ENCODE data around the gene TICAM1.
"Not testable (repeated sequence)": the region's sequence is repeated elsewhere in the genome, so short reads cannot be mapped to it uniquely, and the experiment has no call there.

Gene TICAM1

DNA sequence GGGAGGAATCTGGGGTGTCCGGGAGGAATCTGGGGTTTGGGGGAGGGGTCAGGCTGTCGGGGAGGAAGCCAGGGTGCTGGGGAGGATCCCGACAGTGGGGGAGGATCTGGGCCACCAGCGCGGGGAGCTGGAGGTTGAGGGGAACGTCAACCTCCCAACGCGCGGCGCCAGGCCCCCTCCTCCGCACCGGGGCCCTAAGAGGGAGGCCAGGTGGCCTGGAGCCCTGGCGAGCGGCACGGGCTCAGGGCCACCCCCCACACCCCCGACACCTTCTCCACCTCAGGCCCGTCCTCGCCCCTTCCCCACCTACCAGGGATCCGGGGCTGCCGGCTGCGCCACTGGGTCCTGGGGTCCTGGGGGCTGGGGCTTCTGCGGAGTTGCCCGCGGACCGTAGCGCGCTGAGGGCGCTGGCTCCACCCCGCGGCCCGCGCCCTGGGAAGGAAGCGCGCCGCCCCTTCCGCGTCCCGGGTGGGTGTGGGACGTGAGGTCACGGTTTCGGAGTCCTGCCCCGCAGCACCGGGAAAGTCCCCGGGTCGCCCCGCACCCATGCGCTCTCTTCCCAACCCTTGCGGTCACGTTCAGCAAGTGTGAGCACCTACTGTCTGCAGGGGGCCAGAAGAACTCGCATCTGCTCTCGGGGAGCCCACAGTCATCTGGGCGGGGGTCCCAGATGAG lies at the start of gene TICAM1:
TICAM1 (minus strand) TSS at position 409 of the 675 bp plus-strand sequence. CDS start 13,335 bp downstream, outside the sequence.
- peak; percentile 33 to 64 (median 42) for DNase-seq

DNA sequence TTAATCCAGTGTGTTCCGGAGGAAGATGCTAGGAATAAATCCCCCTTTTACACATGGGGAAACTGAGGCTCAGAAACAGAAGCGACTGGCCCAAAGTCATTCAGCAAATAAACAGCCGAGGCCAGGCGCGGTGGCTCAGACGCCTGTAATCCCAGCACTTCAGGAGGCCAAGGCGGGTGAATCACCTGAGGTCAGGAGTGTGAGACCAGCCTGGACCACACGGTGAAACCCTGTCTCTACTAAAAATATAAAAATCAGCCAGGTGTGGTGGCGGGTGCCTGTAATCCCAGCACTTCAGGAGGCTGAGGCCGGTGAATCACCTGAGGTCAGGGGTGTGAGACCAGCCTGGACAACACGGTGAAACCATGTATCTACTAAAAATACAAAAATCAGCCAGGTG lies 47.5 kb upstream of the TICAM1 start:
- DNase-seq, result no peak

DNA sequence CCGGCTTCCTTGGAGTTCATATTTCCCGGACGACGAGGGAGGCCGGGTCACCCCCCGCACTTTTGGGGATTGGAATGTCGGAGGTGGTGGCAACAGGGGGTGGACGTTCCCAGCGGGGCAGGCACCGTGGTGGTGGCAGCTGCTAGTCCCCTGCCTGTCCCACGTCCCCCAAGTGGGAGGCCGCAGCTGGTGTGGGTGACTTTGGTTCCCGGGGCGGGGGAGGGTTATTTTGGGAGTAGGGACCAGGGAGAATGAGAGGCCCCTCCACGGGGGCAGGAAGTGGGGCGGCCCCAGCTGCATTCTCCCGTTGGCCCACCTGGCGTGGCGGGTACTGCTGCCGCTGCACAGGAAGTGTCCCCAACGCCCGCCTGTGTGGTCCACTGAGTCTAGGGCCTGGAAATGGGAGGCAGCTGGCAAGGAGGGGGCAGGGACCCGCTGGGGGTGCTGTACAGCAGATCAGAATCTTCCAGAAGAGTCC lies 47.0 kb upstream of the TICAM1 start:
- DNase-seq, result peak in 1 of 4 experiments; percentile 26

DNA sequence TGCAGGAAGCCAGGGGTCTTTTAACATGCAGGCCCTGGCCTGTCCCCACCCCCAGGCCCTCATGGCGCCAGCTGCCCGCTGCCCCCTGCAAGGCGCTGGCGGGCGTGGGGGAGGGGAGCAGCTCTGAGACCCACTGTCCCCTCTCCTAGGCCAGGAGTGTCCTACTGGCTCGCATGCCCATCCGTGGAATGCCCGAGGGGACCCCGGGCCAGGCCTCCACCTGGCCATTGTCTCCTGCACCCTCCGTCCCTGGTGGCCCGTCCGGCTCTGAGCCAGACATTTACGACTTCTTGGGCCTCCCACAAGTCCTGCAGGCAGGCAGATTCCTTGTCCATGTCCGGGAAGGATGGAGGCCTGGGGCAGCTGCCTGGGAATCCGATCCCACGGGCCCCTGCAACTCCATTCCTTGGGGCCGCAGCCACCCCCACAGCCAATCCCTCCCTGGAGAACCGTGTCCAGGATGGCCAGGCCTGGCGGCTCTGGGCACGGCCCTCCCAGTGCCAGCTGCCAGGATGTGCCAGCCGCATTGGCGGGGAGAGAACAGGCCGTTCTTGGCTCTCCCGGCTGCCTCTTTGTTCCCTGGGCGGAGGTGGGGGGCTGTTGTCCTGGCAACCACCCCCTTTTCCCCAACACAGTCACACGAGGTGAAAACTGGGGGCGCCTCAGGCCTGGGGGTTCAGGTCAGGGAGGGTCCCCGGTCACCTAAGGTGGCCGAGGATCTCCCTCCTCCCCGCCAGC lies 46.4 kb upstream of the TICAM1 start:
- no peak for DNase-seq

DNA sequence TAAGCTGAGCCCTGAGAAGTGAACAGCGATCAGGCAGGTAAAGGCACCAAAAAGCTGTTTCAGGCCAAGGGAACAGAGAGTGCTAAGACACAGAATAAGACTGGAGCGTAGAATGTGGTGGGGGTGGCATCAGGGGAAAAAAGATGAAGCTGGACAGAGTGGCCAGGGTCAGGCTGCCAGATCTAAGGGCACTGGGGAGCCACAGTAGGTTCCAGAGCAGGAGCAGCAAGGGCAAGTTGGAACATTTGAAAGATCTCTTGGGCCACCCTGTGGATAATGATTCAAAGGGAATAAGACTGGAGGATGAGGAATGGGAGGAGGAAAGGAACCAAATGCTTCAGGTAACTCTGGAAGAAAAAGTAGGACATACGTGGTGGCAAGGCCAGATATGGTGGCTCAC lies 42.4 kb upstream of the TICAM1 start:
- no peak for DNase-seq

DNA sequence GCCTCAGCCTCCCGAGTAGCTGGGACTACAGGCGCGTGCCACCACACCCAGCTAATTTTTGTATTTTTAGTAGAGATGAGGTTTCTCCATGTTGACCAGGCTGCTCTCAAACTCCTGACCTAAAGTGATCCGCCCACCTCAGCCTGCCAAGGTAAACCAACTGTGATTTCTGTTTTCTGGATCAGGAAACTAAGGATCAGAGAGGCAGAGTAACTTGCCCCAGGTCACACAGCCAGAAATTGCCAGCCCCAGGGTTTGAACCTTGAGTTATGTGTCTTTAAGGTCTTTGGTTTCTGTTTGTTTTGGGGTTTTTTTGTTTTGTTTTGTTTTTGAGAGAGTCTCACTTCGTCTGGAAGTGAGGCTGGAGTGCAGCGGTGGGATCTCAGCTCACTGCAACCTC lies 40.2 kb upstream of the TICAM1 start:
- DNase-seq, result no peak

DNA sequence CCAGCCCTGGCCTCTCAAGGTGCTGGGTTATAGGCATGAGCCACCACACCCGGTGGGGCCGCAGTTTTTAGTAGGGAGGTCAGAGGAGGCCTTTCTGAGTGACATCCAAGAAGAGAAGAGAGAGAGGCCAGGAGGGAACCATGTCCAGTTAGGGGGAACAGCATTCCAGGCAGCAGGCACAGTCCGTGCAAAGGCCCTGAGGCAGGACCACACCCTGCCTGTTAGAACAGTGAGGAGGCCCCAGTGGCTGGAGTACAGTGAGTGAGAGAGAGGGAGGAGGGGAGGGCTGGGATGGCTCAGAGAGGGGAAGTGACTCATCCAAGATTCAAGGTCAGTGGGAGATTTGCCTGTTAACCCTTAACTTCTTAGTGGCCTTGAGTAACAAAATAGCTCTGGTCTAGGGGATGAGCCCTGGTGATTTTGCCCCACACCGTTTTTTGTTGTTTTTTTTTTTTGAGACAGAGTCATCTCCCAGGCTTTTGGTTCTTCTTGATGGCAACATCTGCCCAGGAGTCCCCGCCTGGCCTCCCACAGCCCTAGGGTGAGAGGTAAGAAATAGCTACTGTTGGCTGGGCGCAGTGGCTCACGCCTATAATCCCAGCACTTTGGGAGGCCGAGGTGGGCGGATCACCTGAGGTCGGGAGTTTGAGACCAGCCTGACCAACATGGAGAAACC lies 38.7 kb upstream of the TICAM1 start:
- DNase-seq, result no peak

DNA sequence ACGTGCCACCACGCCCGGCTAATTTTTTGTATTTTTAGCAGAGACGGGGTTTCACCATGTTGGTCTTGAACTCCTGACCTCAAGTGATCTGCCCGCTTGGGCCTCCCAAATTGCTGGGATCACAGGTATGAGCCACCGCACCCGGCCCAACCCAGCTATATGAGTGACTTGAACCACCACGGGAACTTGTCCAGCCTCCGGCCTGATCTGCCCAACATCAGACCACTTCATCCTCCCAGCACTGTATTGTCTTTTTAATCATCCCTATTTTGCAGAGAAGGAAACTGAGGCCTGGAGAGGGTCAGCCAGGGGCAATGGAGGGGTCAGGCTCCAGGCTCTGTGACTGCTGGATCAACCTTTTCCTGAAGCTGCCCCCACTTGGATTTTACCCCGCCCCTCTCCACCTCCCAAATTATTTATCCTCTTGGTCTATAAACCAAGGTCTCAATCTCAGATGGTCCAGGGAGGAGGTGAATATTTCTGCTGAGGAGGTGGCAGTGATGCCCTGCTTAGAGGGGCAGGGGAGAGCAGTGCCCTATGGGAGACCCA lies 36.8 kb upstream of the TICAM1 start:
- no peak for DNase-seq

DNA sequence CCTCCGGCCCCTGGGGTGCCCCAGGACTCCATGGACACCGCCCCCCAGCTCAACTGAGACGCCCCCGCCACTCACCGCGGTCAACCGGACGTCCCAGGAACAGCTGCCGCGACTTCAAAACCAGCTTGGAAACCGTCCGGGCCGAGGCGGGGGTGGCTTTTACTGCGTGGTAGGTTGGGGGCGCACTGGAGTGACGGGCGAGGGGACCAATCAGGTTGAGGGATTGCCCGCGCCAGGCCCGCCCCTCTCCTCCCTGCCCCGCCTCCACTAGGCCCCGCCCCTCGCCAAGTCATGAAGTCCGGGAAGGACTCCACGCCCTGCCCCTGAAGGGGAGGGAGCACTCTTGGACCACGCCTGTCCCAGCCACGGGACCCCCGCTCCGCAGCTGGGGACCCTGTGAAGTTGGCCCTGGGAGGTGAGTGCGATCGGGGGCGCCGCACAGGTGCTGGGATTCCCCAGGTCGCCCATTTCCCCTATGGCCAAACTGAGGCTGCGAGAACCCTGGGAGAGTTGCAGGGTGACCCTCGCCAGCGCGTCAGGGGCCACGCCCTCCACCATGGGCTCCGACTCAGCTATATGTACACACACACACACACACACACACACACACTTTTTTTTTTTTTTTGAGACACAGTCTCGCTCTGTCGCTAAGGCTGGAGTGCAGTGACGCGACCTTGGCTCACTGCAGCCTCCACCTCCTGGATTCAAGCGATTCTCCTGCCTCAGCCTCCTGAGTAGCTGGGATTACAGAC lies 36.2 kb upstream of the TICAM1 start, which contains the start of gene PLIN3:
PLIN3 (minus strand) TSS at position 134 of the 752 bp plus-strand sequence. CDS start 6,273 bp downstream, outside the sequence.
- DNase-seq, result peak; percentile 70 to 86 (median 84)

DNA sequence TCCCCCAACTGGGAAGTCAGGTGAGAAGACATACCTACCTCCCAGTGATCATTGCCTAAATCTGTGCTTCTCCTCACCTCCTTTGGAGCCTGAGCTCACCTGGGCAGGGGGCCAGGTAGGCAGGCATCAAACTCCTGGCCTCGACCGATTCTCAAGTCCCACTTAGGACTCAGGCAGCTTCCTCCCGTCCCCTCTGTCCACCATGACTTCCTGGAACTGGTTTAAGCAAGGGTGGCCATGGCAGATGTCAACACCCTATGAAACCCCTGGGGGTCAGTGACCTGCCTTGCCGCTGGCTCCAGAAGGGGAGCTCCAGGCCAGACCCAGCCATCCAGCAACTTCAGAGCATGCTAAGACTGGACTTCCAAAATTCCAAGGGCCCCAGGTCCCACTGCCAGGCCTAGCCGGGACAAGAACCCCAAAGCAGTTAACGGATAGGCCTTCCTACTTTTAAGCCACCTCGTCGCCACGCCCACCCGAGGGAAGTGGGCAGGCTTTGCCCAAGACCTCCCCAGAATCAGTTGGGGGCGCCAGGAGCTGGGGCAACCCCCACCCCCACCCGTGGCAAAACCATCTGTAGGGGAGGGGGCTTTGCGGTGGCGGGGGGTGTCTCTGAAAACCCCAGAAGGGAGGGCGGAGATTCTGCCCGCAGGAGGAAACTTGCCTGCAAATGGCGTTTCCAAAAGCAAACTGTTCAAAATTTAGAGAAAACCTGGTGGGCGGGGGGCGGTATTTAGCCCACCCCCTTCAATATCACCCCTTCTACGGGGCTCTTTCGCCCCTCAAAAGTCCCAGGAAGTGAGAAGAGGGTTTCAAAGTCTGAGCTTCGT lies 35.3 kb upstream of the TICAM1 start:
- DNase-seq, result peak in 1 of 4 experiments; percentile 39

DNA sequence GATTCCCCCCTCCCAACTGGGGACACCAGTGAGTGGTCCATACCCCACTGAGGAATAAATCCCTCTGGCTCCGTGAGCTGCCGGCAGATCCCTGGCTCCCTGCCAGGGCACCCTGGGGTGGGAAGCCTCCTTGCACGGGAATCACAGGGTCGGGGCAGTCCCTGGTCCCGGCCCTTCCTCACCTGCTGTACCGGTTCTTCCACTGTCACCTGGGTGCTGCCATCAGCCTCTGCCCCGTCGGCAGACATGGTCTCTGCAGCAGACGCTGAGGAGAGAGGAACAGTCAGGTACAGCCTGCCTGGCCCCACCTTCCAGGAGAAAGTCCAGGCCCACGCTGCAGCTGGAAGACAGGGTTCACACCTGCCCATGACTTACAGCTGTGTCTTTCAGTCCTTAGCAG lies 29.6 kb upstream of the TICAM1 start:
- no peak for DNase-seq

DNA sequence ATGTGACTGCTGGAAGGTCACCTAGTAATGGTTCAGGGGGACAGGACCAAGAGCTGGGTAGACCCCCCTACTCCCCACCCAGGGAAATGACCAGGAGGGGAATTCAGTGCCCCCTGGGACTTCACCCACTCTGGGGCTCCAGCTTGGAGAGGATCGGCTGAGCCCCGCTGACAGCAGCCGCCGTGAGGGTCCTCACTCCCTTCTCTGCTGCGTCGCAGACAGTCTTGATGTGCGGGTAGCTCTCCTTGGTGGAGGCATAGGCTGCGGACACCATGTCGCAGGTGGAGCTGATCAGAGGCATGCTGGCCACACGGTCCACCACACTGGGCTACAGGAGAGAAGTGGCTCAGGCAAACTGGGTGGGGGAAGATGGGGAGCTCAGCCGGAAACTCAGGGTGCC lies 28.2 kb upstream of the TICAM1 start:
- no peak for DNase-seq

DNA sequence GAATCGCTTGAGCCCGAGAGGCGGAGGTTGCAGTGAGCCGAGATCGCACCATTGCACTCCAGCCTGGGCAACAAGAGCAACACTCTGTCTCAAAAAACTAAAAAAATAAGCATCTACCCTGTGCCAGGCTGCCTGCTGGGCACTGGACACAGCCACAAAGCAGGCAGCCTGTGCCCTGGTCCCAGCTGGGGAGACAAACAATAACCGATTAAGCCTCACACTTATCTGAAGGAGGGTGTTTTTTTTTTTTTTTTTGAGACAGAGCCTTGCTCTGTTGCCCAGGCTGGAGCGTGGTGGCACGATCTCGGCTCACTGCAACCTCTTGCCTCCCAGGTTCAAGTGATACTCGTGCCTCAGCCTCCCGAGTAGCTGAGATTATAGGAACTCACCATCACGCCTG lies 25.0 kb upstream of the TICAM1 start:
- DNase-seq, result not testable (repeated sequence)

DNA sequence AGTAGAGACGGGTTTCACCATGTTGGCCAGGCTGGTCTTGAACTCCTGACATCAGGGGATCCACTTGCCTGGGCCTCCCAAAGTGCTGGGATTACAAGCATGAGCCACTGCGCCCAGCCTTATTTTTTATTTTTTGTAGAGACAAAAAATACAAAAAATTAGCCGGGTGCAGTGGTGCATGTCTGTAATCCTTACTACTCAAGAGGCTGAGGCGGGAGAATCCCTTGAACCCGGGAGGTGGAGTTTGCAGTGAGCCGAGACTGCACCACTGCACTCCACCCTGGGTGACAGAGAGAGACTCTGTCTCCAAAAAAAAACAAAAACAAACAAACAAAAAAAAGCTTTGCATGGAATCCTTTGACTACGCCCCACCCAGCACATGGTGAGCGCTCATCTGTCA lies 22.0 kb upstream of the TICAM1 start:
- not testable (repeated sequence) for DNase-seq

DNA sequence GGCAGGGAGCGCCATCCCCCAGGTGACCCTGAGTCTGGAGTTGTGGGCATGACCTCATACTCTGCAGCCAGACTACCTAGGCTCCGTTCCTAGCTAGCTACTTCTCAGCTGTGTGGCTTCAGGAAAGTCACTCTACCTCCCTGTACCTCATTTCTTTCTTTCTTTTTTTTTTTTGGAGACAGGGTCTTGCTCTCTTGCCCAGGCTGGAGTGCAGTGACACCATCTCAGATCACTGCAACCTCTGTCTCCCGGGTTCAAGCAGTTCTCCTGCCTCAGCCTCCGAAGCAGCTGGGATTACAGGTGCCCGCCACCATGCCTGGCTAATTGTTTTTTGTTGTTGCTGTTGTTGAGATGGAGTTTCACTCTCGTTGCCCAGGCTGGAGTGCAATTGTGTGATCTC lies 21.0 kb upstream of the TICAM1 start:
- DNase-seq, result no peak

DNA sequence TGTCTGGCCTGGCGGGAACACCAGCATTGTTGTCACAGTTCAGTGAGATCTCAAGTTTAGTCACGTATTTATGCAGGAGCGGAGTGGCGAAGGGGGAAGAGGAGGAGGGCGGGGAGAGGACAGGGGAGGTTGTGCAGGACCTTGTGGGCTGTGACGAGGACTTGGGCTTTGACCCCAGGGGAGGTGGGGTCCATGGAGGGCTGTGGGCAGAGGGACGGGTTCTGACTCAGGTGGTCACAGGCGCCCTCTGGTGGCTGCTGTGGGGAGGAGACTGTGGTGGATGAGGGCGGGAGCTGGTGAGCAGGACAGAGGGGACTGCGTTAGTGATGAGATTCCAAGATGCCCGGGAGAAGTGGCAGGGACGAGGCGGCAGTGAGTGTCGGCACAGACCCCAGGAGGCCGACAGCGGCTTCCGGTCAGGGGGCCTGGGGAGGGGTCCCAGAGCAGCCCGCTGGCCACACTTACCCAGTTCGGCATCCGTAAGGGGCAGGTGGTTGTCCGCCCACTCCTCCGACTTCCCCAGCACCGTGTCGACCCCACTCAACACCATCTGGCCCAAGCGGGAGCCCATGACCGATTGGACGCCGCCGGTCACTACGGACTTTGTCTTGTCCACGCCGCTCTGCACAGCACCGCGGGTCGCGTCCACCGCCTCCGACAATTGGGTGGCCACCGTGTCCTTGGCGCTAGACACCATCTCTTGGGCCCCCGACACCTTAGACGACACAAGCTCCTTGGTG lies 20.2 kb upstream of the TICAM1 start:
- peak; percentile 59 to 69 (median 68) for DNase-seq

DNA sequence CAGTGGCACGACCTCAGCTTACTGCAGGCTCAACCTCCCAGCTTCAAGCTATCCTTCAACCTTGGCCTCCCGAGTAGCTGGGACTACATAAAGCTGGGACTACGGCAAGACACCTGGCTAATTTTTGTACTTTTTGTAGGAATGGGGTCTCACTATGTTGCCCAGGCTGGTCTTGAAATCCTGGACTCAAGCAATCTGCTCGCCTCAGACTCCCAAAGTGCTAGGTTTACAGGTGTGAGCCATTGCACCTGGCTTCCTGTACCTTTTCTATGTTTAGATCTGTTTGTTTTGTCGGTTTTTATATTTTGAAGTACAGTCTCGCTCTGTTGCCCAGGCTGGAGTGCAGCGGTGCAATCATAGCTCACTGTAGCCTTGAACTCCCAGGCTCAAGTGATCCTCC lies 17.5 kb upstream of the TICAM1 start:
- no peak for DNase-seq

DNA sequence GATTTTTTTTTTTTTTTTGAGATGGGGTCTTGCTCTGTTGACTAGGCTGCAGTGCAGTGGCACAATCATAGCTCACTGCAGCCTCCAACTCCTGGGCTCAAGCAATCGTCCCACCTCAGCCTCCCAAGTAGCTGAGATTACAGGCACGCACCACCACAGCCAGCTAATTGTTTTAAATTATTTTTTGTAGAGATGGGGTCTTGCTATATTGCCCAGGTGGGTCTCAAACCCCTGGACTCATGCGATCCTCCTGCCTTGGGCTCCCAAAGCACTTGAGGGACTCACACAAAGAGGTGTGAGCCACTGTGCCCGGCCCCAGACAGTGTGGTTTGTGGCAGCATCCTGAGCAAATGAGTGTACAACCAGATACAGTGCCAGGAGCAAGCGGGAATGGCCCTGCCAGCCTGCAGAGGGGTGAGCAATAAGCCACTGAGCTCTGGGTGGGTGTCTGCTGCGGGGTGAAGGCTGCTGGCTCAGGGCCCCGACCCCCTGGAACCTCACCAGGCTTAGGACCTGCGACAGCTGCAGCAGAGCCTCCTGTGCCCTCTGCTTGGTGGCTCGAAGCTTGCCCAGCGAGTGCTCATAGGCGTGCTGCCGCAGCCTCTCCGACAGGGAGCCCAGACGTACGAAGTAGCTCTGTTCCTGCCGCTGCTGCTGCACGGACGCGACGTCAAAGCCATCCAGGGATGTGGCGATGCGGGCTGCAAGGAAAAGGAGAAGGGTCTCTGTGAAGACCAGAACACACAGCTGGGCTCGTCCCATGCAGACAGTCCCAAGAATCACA lies 15.9 kb upstream of the TICAM1 start:
- DNase-seq, result no peak

DNA sequence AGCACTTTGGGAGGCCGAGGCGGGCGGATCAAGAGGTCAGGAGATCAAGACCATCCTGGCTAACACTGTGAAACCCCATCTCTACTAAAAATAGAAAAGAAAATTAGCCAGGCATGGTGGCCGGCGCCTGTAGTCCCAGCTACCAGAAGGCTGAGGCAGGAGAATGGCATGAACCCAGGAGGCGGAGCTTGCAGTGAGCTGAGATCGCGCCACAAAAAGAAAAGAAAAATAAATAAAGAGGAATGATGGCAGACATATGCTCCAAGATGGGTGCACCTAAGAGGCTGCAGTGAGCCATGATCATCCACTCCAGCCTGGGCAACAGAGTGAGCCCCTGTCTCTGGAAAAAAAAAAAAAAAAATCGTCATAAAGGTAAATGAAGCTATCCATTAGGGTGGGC lies 14.5 kb upstream of the TICAM1 start:
- DNase-seq, result not testable (repeated sequence)
